Right atrium auricular region (tissue), 2 donors: ENCODE results near the gene MYO9B. TPM values are rescaled to one million over a fixed set of nuclear protein-coding genes. Genes with fewer than 3 reads are reported as not detected.

ENCODE experiments used
- DNase-seq: peaks from one replicate; pipeline ENCODE4 v3.0.0-alpha.2; 2019; ENCODE audit warnings: low spot score
- H3K27ac ChIP-seq, 2 donors: fragments of 200-600 bp; sonication (generic); 1 replicate in 1 of 2; 2 replicates in 1 of 2; pipeline ENCODE4 v1.5.1; 2016 to 2019
- H3K27me3 ChIP-seq, 2 donors: fragments of 200-600 bp; sonication (generic); one replicate each; pipeline versions ENCODE4 v1.5.1 to v1.6.0; 2017 to 2019
- H3K36me3 ChIP-seq: fragments of 200-600 bp; sonication (generic); one replicate; pipeline ENCODE4 v1.5.1; 2016
- H3K4me1 ChIP-seq, 2 donors: fragments of 200-600 bp; sonication (generic); one replicate each; pipeline versions ENCODE4 v1.5.1 to v1.6.0; 2017 to 2019
- H3K4me3 ChIP-seq, 2 donors: fragments of 200-600 bp; sonication (generic); 1 replicate in 1 of 2; 2 replicates in 1 of 2; pipeline ENCODE4 v1.5.1; 2017 to 2019; ENCODE audit warnings: mild to moderate bottlenecking in 1 of 2, moderate library complexity in 1 of 2
- H3K9me3 ChIP-seq, 2 donors: fragments of 200-600 bp; sonication (generic); one replicate each; pipeline ENCODE4 v1.5.1; 2019
- CTCF ChIP-seq, 2 donors: fragments of 200-600 bp; sonication (generic); IDR thresholded peaks; one replicate each; pipeline ENCODE4 v1.5.1; 2019; ENCODE audit warnings: antibody characterized with exemption in 2 of 2
- total RNA-seq, 2 donors: library from RNA; depleted of rRNA; stranded (reverse); fragments of >200 nt; gene quantifications; one replicate each; pipeline ENCODE4 v1.1.0, GENCODE V29; 2016

Gene MYO9B
- total RNA-seq, 2 donors from 2014 or later = 25.4 to 40.8 TPM

- no peak for DNase-seq
- no peak for TF ChIP-seq CTCF (IDR thresholded peaks at IDR 0.05)
- no peaks in the 10 kb centered on the region for H3K9me3 ChIP-seq
- peaks cover 0 to 18% of the 10 kb centered on the region in 2 donors for H3K4me1 ChIP-seq
- no peak overlapping the region for H3K27ac ChIP-seq
- H3K27me3 ChIP-seq = no peaks in the 10 kb centered on the region
- no peak overlapping the region for H3K4me3 ChIP-seq
- H3K36me3 ChIP-seq = peaks cover 17% of the 10 kb centered on the region
Observed at GRCh38 chr19:17227798-17228367, 152.3 kb downstream of the MYO9B start.

- Histone ChIP-seq H3K27me3 (no peaks in the 10 kb centered on the region), H3K27ac (no peak overlapping the region)
Observed at GRCh38 chr19:17229890-17230289, 154.3 kb downstream of the MYO9B start.

GRCh38 chr19:17232258-17232657, 156.7 kb downstream of the MYO9B start:
- Histone ChIP-seq H3K27ac (no peak overlapping the region), H3K4me1 (peaks cover 0 to 33% of the 10 kb centered on the region in 2 donors), H3K27me3 (no peaks in the 10 kb centered on the region), H3K9me3 (no peaks in the 10 kb centered on the region), H3K36me3 (peaks cover 23% of the 10 kb centered on the region), H3K4me3 (no peak overlapping the region)
- TF ChIP-seq CTCF (IDR thresholded peaks at IDR 0.05) = no peak
- DNase-seq = no peak

More at GRCh38 chr19:17229890-17230289, 154.3 kb downstream of the MYO9B start:
- H3K4me3 ChIP-seq = no peak overlapping the region
- no peaks in the 10 kb centered on the region for H3K9me3 ChIP-seq
- no peak for DNase-seq
- TF ChIP-seq CTCF (IDR thresholded peaks at IDR 0.05) = no peak
- H3K36me3 ChIP-seq = peaks cover 23% of the 10 kb centered on the region
- H3K4me1 ChIP-seq = peaks cover 0 to 24% of the 10 kb centered on the region in 2 donors

GRCh38 chr19:17234911-17235299, 159.3 kb downstream of the MYO9B start:
- H3K27ac ChIP-seq = peak overlapping the region; percentile 67 to 69
- no peaks in the 10 kb centered on the region for H3K27me3 ChIP-seq
- peaks cover 0 to 27% of the 10 kb centered on the region in 2 donors for H3K4me1 ChIP-seq
- no peak for TF ChIP-seq CTCF (IDR thresholded peaks at IDR 0.05)
- H3K4me3 ChIP-seq = peak overlapping the region; percentile 31 to 59
- peak; percentile 74 for DNase-seq
- no peaks in the 10 kb centered on the region for H3K9me3 ChIP-seq
- peaks cover 33% of the 10 kb centered on the region for H3K36me3 ChIP-seq

- no peaks in the 10 kb centered on the region for H3K9me3 ChIP-seq
- peaks cover 33% of the 10 kb centered on the region for H3K36me3 ChIP-seq
- H3K4me1 ChIP-seq = peaks cover 0 to 27% of the 10 kb centered on the region in 2 donors
- H3K4me3 ChIP-seq = peak overlapping the region; percentile 31 to 59
- no peak for DNase-seq
- TF ChIP-seq CTCF (IDR thresholded peaks at IDR 0.05) = peak; percentile 51 to 84
- peak overlapping the region; percentile 67 to 69 for H3K27ac ChIP-seq
- H3K27me3 ChIP-seq = no peaks in the 10 kb centered on the region
Observed at GRCh38 chr19:17235300-17235970, 159.9 kb downstream of the MYO9B start.
